ENCODE data around the gene ITGA3.
"Not testable (repeated sequence)": the region's sequence is repeated elsewhere in the genome, so short reads cannot be mapped to it uniquely, and the experiment has no call there.

Gene ITGA3

DNA sequence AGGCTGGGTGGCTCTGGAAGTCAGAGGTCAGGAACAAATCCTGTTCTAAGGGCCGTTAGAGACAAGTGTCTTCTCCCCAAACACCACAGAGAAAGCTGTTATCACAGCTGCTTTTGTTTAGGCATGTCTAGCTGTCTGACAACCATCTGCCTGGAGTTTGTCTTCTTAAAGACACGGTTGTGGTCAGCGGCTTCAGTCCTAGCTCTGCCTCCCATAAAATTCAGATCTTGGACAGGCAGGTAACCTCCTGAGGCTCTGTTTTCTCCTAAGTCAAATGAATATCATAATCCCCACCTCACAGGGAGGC lies 2.3 kb upstream of the ITGA3 start:
- no peak for DNase-seq

DNA sequence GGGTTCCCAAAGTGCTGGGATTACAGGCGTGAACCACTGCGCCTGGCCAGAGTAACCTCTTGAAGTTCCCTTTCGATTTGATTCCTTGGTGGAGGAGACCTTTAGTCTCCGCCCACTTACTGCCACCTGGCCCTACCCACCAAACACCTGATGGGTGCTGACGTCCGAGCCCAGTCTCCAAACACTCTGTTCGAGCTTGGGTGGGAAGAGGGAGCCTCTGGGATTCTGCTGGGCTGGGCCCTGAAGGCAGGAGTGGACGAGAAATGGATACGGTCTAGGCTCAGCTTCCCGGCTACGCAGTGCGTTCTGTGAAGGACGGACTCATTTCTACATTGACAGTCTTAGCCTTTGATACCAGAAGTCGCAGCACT lies 870 bp upstream of the ITGA3 start:
- peak; percentile 56 for DNase-seq

DNA sequence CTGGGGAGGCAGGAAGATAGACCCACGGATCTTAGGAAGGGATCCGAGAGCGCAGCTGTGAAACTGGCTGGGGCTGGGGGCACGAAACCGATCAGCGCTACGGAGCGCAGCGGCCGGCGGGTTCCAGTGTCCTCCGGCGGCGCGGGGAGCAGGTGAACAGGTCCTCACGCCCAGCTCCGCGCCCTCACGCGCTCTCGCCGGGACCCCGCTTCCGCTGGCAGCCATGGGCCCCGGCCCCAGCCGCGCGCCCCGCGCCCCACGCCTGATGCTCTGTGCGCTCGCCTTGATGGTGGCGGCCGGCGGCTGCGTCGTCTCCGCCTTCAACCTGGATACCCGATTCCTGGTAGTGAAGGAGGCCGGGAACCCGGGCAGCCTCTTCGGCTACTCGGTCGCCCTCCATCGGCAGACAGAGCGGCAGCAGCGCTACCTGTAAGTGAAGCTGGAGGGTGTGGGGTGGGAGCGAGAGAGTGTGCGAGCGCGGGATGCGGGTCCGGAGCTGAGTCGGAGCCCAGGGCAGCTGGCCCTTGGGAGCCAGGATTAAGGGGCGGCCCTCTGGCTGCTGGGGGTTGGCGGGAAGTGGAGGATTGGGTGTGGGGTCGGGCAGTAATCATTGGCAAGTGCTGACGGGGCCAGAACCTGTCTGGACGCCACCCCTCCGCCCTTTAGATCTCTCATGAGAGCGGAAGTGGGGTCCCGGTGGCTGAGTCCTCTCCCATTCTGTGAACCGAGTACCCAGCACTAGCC lies 479 bp downstream of the ITGA3 start:
- peak; percentile 75 for DNase-seq

DNA sequence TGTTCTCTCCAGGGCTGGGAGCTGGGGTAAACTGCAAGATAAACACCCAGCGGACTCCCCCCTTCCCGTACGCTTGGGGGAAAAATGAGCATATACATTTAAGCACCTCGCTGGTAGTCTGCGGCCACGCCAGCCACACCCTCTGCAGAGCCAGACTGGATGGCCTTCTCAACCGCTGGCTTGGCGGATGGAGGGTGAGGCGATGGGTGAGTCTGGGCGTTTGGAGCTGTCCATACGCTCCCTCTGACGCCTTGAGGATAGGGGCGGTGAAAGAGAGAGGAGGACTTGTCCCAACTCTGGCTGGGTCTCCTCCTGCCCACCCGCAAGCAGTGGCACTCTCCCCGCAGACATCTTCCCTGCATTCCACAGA lies 1.0 kb downstream of the ITGA3 start:
- no peak for DNase-seq

DNA sequence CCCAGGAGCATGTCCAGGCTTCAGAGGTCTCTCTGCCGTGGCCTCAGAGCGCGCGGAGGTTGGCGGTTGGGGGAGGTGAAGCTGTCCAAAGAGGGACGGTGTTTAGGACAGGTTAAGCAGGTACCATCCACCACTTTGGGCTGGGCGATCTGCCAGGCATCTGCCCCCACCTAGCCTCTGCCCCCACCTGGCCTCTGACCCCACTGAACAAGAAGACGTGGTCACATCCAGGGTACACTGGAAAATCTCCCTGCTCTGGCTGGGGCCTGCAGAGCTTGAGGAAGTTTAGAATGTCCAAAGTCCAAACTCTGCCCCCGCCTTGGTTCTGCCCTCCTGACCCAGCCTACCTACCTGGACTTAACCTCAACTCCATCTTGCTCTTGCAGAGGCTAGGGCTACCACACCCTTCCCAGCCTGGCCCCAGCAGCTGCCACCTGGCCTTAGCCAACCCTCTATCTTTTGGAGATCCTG lies 1.6 kb downstream of the ITGA3 start:
- DNase-seq = no peak

DNA sequence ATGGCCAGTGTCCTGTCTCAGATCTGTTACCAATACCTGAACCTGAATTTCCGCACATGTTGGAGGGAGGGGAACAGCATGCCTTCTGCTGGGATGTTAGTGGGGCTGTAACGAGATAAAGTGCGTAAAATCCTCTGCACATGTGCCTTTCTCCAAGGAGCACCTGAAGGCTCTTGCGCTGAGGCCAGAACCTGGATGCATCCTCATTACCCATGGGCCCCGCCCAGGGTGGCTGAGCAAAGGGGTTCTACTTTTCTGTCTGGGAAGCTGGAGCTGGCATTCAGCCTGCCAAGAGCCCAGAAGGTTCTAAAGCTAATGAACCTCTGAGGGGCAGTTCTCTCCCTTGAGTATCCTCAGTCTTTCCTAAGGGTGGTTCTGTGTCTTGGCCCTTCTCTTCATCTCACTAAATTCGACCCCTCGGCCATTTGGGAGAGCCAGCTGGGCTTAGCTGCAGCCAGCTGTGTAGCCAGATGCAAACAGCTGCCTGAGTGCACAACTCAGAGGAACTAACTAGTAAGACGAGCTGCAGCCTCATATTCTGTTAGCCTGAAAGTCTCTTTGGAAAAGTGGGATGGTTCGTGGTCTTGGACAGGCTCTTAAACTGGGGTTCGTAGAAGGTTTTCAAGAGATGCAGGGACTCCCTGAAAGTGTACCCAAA lies 2.5 kb downstream of the ITGA3 start:
- DNase-seq = no peak

DNA sequence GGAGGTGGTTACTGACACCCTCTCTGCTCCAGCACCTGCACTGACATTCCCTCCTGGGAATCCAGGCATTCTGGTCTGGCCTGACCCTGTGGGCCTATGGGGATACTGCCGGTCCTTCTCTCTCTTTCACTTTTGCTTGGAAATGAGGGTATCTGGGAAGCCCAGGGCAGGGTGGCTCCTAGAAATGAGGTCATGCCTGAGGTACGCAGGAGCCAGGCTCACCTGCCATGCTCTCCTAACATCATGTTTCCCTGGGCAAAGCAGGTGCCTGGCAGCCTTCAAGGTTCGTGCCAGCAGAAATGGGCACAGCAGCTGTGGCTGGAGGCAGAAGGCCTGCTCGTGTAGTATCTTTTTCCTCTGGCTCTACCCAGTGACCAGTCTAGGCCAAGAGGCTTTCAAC lies 3.3 kb downstream of the ITGA3 start:
- DNase-seq = no peak

DNA sequence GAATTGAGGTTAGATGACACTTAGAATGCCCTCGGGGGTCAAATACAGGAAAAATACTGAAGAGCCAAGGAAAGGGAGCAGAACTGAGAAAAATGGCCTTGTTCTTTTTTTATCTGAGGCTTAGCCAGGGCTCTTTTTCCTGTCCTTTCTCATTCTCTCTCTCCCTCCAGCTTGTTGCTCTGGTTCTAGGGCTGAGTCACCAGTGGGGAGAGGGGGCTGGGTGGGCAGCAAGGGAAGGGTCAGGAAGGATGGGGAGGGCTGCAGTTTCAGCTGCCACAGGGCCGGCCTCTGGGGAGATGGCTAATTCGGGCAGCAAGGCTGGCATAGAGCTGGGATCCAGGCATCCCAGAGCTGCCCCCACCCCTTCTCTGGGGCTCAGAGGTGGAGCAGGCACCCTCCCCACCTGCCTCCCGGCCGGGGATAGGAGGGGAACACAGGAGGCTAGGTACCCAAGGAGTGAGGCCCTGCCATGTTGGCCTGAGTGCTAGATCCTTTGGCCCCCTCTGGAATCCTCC lies 3.9 kb downstream of the ITGA3 start:
- no peak for DNase-seq

DNA sequence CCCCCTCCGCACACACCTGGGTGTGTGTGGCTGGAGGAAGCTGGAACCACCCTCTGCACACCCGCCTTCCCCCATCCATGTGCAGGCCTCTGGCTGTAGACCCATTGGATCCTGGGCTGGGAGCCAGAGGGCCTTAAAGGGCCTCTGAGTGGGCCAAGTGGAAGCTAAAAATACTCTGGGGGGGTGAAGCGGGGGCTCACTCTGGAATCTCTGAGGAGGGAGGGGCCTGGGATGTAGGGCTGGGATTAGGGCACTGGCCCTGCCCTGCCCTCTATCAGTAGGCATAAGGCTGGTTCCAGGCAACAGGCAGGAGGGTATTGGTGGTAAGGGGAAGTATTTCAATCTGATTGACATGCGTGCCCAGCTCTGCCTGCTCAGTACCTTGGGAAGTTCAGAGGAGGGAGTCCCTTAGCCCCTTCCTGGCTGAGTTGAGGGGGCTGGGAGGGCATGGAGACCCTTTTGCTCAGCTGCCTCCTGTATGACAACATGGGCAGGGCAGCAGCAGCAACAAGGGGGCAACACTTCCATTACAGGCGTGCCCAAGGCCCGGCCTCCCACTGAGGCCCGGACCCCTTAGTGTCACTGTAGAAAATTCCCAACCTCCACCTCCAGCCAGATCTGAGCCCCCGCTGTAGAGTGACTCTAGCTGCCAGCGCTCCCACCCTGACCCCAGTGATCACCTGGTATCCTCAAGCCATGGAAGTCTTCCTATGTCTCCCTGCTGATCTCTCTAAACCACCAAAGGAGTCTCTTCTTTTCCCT lies 5.2 kb downstream of the ITGA3 start:
- no peak for DNase-seq

DNA sequence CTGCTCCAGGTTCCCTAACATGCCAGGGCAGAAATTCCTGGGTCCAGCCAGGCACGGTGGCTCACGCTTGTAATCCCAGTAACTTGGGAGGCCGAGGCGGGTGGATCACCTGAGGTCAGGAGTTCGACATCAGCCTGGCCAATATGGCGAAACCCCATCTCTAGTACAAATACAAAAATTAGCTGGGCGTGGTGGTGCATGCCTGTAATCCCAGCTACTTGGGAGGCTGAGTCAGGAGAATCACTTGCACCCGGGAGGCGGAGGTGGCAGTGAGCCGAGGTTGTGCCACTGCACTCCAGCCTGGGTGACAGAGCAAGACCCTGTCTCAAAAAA lies 5.8 kb downstream of the ITGA3 start:
- DNase-seq = not testable (repeated sequence)

DNA sequence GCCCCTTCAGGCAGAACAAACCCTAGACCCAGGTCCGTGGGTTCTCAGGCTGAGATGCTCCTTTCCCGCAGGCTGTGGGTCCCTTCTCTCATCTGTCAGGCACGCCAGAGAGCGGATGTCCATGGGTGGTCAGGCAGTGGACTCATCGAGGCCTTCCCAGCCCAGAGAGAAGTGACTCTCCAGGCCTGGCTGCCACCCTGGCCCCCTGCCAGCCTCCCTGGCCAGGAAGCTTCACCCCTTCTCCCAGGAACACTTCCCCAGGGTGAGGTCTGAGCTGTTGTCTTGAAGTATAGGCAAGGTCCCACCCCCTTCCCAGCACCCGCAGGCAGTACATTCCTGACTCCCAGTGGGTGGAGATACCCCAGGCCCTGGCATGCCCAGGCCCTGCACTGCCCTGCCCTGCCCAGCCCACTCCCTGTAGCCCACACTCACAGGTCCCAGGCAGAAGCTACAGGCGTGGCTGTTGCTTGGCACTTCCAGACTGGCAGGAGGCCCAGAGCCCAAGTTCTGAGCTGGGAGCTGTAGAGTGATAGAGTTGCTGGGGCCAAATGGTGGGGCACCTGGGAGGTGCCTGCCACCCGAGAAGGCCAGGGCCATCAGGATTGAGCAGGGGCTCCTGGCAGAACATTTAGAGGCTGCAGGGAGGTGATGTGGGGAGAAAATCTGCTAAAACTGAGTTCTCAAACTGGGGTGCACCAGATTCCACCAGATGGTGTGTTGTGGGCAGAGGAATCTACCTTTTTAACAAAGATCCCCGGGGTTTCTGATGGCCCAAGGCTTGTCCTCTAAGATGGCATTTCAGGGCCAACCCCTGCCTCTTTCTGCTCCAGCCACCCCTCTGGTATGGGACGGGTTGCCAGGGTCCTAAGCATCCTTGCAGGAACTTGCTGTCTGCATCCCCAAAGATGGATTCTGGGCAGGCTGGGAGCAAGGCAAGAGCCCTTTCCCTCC lies 6.7 kb downstream of the ITGA3 start:
- DNase-seq = no peak

DNA sequence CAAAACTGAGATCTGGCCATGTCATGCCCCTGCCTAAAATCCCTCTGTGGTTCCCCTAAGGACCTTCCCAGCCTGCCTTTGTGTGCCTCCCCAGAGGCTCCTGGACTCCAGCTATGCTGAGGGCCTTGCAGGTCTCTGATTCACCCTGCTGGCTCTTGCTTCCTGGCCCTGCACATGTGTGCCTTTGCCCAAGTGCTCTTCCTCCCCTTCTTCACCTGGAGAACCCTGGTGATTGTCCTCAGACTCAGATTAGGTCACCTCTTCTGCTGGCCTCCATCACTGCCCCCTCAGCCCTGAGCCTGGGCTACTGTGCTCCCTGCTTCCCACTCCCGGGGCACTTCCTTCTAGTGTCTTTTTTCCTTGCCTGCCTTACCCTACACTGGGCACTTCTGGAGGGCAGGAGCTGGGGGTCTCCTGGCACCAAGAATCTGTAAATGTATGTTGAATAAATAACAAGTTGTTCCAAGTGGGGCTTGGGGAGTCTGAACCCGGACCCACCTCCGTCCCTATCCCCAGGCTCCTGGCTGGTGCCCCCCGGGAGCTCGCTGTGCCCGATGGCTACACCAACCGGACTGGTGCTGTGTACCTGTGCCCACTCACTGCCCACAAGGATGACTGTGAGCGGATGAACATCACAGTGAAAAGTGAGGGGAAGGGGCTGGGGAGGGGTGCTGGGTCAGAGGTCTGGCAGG lies 7.8 kb downstream of the ITGA3 start:
- DNase-seq = no peak

DNA sequence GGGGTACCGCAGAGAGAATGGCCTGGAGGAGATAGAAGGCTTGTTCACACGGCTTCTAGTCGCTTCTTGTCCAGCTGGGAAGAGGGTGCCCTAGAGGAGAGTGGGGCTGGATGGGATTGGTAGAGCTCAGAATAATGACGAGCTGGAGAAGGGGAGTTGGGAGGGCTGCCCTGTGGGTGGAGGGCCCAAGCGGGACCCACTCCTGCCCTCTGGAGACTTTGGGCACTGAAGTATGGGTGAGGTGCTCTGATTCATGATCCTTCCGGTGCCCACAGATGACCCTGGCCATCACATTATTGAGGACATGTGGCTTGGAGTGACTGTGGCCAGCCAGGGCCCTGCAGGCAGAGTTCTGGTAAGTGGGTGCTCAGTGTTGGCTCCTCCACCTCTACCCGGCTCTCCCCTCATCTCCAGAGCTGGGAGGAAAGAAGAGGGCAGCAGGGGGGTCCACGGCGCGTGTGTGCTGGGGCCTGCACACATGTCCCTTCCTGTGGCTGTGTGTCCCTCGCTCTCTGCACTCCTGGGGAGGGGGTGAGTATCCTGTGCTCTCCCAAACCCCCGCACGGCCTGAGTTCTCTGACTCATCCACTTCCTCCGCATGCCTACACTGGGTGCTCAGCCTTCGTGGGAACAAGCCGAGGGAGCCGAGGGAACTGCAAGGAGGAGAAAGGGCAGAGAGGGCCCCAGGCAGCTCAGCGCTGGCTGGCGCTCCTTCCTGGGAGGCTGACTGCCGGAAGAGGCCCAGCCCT lies 8.5 kb downstream of the ITGA3 start:
- no peak for DNase-seq

DNA sequence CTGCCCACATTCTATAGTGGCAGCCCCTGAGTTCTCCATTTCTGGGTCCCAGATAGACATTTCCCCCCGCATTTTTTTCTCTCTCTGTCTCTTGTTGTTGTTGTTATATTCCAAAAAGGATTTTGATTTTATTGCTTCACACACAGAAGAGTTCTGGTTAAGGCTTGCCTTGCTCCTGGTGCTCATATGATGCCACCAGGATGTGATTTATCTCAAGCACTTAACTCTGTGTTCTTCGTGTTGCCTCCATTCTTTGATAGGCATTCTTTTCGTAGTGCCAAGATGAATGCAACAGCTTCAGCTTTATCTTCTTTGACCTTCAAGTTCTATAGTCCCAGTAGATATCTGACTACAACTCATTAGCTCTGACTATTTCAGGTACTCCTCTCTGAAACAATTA lies 9.1 kb downstream of the ITGA3 start:
- no peak for DNase-seq

DNA sequence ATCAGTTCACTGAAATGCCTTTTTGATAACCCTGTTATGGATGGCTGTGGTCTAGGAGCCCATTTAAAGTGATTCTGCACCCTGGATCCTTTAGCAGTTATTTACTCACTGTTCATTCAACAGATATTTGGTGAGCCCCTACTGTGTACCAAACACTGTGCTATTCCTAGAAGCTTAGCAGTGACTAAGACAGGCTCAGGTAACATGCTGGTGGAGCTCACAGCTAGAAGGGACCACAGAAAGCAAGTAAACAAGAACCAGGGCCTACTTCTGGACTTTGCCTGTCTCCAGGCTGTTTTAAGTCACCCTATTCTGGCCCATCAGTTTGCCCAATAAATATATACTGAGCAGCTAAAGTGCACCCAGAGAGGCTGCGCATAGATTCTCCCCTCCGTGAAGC lies 11.1 kb downstream of the ITGA3 start:
- DNase-seq = no peak

DNA sequence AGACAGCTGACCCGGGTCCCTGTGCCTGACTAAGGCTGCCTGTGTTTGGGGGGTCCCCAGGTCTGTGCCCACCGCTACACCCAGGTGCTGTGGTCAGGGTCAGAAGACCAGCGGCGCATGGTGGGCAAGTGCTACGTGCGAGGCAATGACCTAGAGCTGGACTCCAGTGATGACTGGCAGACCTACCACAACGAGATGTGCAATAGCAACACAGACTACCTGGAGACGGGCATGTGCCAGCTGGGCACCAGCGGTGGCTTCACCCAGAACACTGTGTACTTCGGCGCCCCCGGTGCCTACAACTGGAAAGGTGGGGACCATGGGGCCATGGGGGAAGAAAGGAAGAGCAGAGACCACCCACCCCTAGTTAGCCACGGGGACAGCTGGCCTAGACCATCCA lies 12.1 kb downstream of the ITGA3 start:
- no peak for DNase-seq

DNA sequence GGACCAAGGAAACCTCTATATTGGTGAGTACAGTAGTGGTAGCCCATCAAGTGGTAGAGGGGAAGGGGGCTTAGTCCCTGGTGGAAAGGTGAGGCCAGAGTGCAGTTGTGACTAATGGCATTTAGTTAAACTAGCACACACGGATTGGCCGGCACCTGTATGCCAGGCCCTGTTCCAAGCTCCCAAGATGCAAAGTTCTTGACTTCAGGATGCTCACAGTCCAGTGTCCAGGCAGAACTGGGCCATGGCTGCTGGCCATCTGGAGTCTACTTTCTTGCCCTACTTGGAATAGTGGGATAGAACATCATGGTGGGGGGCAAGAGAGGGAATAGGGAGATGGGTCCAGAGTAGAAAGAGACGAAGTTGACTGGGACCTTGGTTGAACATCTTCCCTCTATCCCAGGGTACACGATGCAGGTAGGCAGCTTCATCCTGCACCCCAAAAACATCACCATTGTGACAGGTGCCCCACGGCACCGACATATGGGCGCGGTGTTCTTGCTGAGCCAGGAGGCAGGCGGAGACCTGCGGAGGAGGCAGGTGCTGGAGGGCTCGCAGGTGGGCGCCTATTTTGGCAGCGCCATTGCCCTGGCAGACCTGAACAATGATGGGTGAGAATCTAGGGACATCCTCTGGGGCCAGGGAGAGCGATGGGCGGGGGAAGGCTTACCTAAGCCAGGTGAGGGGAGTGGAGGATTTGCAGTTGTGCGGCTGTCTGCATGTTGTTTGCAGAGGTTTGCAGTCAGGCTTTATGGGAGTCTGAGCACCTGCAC lies 15.2 kb downstream of the ITGA3 start:
- DNase-seq = no peak

DNA sequence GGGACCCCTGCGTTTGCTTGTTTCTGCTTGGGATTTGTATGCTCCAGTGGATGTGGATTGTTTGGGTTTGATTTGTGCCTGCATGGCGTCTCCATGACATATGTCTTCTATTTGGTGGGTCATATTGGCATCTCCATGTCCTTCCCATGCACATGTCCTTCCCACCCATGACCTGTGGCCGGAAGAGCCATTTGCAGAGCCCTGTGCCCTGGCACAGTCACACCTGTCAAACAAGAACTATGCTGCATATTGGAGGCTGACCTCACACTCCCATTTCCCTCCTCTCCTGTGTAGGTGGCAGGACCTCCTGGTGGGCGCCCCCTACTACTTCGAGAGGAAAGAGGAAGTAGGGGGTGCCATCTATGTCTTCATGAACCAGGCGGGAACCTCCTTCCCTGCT lies 15.8 kb downstream of the ITGA3 start:
- no peak for DNase-seq

DNA sequence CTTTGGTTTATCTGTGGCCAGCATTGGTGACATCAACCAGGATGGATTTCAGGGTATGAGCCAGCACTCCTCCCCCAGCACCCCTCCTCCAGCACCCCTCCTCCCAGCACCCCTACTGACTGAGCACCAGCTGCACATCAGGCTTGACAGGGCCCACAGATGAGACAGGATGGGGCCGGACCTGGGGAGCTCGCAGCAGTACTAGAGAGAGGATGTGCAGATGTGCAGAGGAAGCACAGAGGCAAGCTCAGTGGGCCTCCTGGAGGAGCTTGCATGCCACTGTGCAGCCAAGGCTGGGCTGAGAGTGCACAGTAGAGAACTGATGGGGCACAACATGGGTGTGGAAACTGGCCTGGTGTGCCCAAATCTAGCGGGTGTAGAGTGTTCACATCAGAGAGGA lies 16.2 kb downstream of the ITGA3 start:
- no peak for DNase-seq

DNA sequence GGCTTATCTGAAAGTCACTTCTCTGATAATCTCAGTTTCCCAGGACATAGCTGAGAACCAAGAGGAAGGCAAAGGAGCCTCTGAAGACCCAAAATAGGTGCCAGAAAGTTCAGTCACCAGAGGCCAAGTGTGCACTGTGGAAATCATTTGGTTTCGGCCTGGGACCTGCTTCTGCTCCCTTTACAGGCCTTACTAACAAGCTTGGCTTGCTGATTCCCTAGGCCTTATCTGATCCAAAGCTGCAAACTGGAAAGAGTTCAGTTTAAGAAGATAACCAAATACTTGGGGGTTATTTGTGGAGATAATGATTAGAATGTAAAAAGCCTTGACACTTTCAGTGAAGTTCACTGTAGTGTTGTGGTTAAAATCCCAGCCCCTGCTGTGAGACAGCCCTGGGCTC lies 17.0 kb downstream of the ITGA3 start:
- no peak for DNase-seq

DNA sequence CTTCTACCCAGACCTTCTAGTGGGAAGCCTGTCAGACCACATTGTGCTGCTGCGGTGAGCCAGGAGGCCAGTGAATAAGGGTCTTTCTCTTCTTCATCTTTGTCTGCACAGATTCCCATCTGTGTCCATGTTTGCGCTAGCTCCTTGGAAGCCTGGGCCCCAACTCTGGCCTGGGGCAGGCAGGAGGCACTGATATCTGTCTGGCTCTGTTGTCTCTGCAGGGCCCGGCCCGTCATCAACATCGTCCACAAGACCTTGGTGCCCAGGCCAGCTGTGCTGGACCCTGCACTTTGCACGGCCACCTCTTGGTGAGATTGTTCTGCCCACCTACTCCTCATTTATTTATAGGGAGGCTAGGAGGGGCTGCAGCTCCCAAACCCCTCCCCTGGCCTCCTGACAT lies 18.3 kb downstream of the ITGA3 start:
- DNase-seq = no peak

All from NCI-H2171 (cell line).